OCI-LY1 (cell line): ENCODE data around the gene RELA.

Experiments
- H2AFZ ChIP-seq: fragments of 200-600 bp; sonication (generic), shearing (Covaris generic); 2 replicates; pipeline ENCODE4 v1.6.0; 2014; ENCODE audit warnings: antibody characterized with exemption, mild to moderate bottlenecking, low read length
- H3F3A ChIP-seq: fragments of 200-600 bp; sonication (generic), shearing (Covaris generic); 2 replicates; pipeline ENCODE4 v1.6.0; 2014; ENCODE audit warnings: mild to moderate bottlenecking, antibody characterized with exemption, low read length, moderate library complexity; ENCODE audit not compliant: insufficient read depth
- H3K27ac ChIP-seq: fragments of 200-600 bp; sonication (generic); 2 replicates; pipeline ENCODE4 v1.5.1; 2014; ENCODE audit warnings: low read length, mixed run types, mild to moderate bottlenecking, low read depth; ENCODE audit not compliant: poor library complexity, severe bottlenecking
- H3K27me3 ChIP-seq: fragments of 200-600 bp; sonication (generic); 2 replicates; pipeline ENCODE4 v1.6.0; 2014; ENCODE audit warnings: antibody characterized with exemption, mild to moderate bottlenecking, low read length, moderate library complexity; ENCODE audit not compliant: insufficient read depth
- H3K36me3 ChIP-seq: fragments of 200-600 bp; sonication (generic); 2 replicates; pipeline ENCODE4 v1.6.1; 2014; ENCODE audit warnings: mild to moderate bottlenecking, antibody characterized with exemption, low read length, moderate library complexity, mixed read lengths; ENCODE audit not compliant: insufficient read depth
- H3K4me1 ChIP-seq: fragments of 200-600 bp; sonication (generic); 2 replicates; pipeline ENCODE4 v1.5.1; 2014; ENCODE audit warnings: mild to moderate bottlenecking, low read length, moderate library complexity; ENCODE audit not compliant: insufficient read depth, severe bottlenecking
- H3K4me2 ChIP-seq: fragments of 200-600 bp; sonication (generic), shearing (Covaris generic); 2 replicates; pipeline ENCODE4 v1.6.1; 2014; ENCODE audit warnings: low read length
- H3K4me3 ChIP-seq: fragments of 200-600 bp; sonication (generic); 2 replicates; pipeline ENCODE4 v1.5.1; 2014; ENCODE audit warnings: low read length, low read depth, mild to moderate bottlenecking, mixed read lengths; ENCODE audit not compliant: poor library complexity, severe bottlenecking
- H3K79me2 ChIP-seq: fragments of 200-600 bp; shearing (Covaris generic); 2 replicates; pipeline ENCODE4 v1.6.1; 2016; ENCODE audit warnings: mixed run types, low read length, mixed read lengths; ENCODE audit not compliant: insufficient read depth
- H3K9ac ChIP-seq: fragments of 200-600 bp; sonication (generic), shearing (Covaris generic); 2 replicates; pipeline ENCODE4 v1.6.1; 2014; ENCODE audit warnings: mild to moderate bottlenecking, low read length, mixed read lengths
- H3K9me2 ChIP-seq: fragments of 200-600 bp; sonication (generic), shearing (Covaris generic); 2 replicates; pipeline ENCODE4 v1.6.1; 2014; ENCODE audit warnings: low read depth, mild to moderate bottlenecking, low read length, mixed read lengths
- H3K9me3 ChIP-seq: fragments of 200-600 bp; shearing (Covaris generic); 2 replicates; pipeline ENCODE4 v1.6.1; 2014; ENCODE audit warnings: low read length, mixed read lengths
- H4K20me1 ChIP-seq: fragments of 200-600 bp; sonication (generic), shearing (Covaris generic); 2 replicates; pipeline ENCODE4 v1.6.0; 2016; ENCODE audit warnings: mild to moderate bottlenecking, low read length; ENCODE audit not compliant: insufficient read depth
- EZH2 ChIP-seq: fragments of 200-600 bp; sonication (generic), shearing (Covaris generic); IDR thresholded peaks from 2 replicates; pipeline ENCODE4 v1.8.0; 2017; ENCODE audit warnings: borderline replicate concordance, mixed run types, mild to moderate bottlenecking, antibody characterized with exemption, low read length, moderate library complexity, mixed read lengths
- TF ChIP-seq, protein P1 (sequence below): fragments of 200-600 bp; sonication (generic), shearing (Covaris generic); IDR thresholded peaks from 2 replicates; pipeline ENCODE4 v1.5.1; 2017; ENCODE audit warnings: mild to moderate bottlenecking, antibody characterized with exemption, low read length, moderate library complexity, mixed read lengths

The RELA gene

DNA sequence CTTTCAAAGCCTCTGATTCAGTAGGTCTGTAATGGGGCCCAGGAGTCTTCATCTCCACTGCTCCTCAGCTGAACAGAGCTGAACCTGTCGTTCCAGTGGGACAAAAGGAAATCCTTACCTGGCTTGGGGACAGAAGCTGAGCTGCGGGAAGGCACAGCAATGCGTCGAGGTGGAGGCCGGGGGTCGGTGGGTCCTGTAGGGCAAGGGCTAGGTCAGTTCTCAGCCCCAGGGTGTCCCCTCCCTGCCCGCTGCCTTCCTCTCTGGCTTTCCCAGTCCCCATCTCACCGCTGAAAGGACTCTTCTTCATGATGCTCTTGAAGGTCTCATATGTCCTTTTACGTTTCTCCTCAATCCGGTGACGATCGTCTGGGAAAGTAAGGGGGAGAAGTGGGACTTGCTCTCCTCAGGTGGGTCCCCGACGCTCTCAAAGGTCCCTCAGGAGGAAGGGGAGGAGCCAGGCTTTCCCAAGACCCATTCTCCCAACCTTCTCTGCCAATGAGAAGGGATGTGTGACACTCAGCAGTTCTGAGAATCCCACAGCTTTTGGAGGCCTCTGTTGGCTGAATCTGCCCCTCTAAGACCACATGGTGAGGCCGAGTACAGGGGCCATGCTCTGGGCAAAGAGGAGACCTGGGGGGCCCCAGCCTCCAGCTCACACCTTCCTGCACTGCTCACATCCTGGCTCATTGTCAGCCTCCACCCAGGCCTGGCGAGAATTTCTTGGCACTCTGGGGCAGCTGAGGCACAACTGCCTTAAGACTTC lies 7.0 kb downstream of the RELA start:
- peaks cover 20% of the 10 kb centered on the region for H3K4me1 ChIP-seq
- no peak overlapping the region for H3K4me3 ChIP-seq
- no peak overlapping the region for H3K9ac ChIP-seq
- no peaks in the 10 kb centered on the region for H3K79me2 ChIP-seq
- no peaks in the 10 kb centered on the region for H3K9me3 ChIP-seq
- no peaks in the 10 kb centered on the region for H3K27me3 ChIP-seq
- H3K9me2 ChIP-seq, result no peaks in the 10 kb centered on the region
- H3K27ac ChIP-seq, result no peak overlapping the region
- TF ChIP-seq EZH2, result no peak
- TF ChIP-seq, protein P1, sequence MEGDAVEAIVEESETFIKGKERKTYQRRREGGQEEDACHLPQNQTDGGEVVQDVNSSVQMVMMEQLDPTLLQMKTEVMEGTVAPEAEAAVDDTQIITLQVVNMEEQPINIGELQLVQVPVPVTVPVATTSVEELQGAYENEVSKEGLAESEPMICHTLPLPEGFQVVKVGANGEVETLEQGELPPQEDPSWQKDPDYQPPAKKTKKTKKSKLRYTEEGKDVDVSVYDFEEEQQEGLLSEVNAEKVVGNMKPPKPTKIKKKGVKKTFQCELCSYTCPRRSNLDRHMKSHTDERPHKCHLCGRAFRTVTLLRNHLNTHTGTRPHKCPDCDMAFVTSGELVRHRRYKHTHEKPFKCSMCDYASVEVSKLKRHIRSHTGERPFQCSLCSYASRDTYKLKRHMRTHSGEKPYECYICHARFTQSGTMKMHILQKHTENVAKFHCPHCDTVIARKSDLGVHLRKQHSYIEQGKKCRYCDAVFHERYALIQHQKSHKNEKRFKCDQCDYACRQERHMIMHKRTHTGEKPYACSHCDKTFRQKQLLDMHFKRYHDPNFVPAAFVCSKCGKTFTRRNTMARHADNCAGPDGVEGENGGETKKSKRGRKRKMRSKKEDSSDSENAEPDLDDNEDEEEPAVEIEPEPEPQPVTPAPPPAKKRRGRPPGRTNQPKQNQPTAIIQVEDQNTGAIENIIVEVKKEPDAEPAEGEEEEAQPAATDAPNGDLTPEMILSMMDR, result no peak
- no peak overlapping the region for H3K4me2 ChIP-seq
- H3K36me3 ChIP-seq, result peaks cover 80% of the 10 kb centered on the region
- H2AFZ ChIP-seq, result no peak overlapping the region
- no peaks in the 10 kb centered on the region for H4K20me1 ChIP-seq
- 0 out of 2 replicates have a peak, but pooled peaks cover 7% of the 10 kb centered on the region for H3F3A ChIP-seq

GRCh38 chr11:65654375-65655349 lies 8.1 kb downstream of the RELA start:
- Histone ChIP-seq H3K79me2 (no peaks in the 10 kb centered on the region), H4K20me1 (no peaks in the 10 kb centered on the region), H3K9ac (no peak overlapping the region), H3K9me3 (no peaks in the 10 kb centered on the region), H3K4me2 (no peak overlapping the region), H3K36me3 (peaks cover 79% of the 10 kb centered on the region), H3F3A (0 out of 2 replicates have a peak, but pooled peaks cover 7% of the 10 kb centered on the region), H3K4me3 (no peak overlapping the region), H3K27me3 (no peaks in the 10 kb centered on the region), H3K4me1 (peaks cover 20% of the 10 kb centered on the region), H2AFZ (no peak overlapping the region), H3K9me2 (no peaks in the 10 kb centered on the region), H3K27ac (no peak overlapping the region)
- TF ChIP-seq, protein P1, result no peak
- no peak for TF ChIP-seq EZH2

GRCh38 chr11:65653229-65654225 lies 9.2 kb downstream of the RELA start:
- Histone ChIP-seq H3K79me2 (no peaks in the 10 kb centered on the region), H3K4me1 (peaks cover 20% of the 10 kb centered on the region), H3K27ac (peak overlapping the region; percentile 80), H2AFZ (no peak overlapping the region), H3K36me3 (peaks cover 78% of the 10 kb centered on the region), H3F3A (0 out of 2 replicates have a peak, but pooled peaks cover 7% of the 10 kb centered on the region), H4K20me1 (no peaks in the 10 kb centered on the region), H3K9ac (peak overlapping the region; percentile 72), H3K4me3 (peak overlapping the region; percentile 64), H3K4me2 (peak overlapping the region; percentile 79), H3K27me3 (no peaks in the 10 kb centered on the region), H3K9me2 (no peaks in the 10 kb centered on the region), H3K9me3 (no peaks in the 10 kb centered on the region)
- TF ChIP-seq, protein P1, result no peak
- TF ChIP-seq EZH2, result no peak
